Neutrophil (primary cell): ENCODE measurements around the gene MSMO1.
A peak's percentile ranks its signal among the peaks of the same experiment; 100 is the strongest.
"Not testable (repeated sequence)": the region's sequence is repeated elsewhere in the genome, so short reads cannot be mapped to it uniquely, and the experiment has no call there.

ENCODE experiments used
- H3K27ac ChIP-seq: fragments of 200-600 bp; sonication (generic); 2 replicates; pipeline ENCODE4 v1.5.1; 2016; ENCODE audit warnings: mild to moderate bottlenecking, moderate library complexity
- H3K27me3 ChIP-seq: fragments of 200-600 bp; sonication (generic); 2 replicates; pipeline ENCODE4 v1.6.0; 2016; ENCODE audit warnings: mild to moderate bottlenecking
- H3K36me3 ChIP-seq: fragments of 200-600 bp; sonication (generic); 2 replicates; pipeline ENCODE4 v1.5.1; 2017
- H3K4me1 ChIP-seq, 2 experiments: fragments of 200-600 bp in 1 of 2; sonication (generic) in 1 of 2; 1 replicate in 1 of 2; 2 replicates in 1 of 2; pipeline versions ENCODE4 v1.5.1 to v1.6.1; 2013 to 2016; ENCODE audit warnings: low read depth in 1 of 2, low read length in 1 of 2, mild to moderate bottlenecking in 1 of 2, moderate library complexity in 1 of 2; ENCODE audit not compliant: control insufficient read depth in 1 of 2, insufficient read depth in 1 of 2
- H3K4me3 ChIP-seq, 2 experiments: fragments of 200-600 bp in 1 of 2; sonication (generic) in 1 of 2; 1 replicate in 1 of 2; 2 replicates in 1 of 2; pipeline ENCODE4 v1.5.1; 2013 to 2016; ENCODE audit warnings: low read depth in 1 of 2, low read length in 1 of 2, mild to moderate bottlenecking in 1 of 2, moderate library complexity in 1 of 2
- H3K9me3 ChIP-seq: fragments of 200-600 bp; sonication (generic); 2 replicates; pipeline ENCODE4 v1.5.1; 2016
- TF ChIP-seq, protein P1 (sequence below): fragments of 200-600 bp; sonication (generic); IDR thresholded peaks from 2 replicates; pipeline ENCODE4 v1.5.1; 2016; ENCODE audit warnings: antibody characterized with exemption

MSMO1 gene

DNA sequence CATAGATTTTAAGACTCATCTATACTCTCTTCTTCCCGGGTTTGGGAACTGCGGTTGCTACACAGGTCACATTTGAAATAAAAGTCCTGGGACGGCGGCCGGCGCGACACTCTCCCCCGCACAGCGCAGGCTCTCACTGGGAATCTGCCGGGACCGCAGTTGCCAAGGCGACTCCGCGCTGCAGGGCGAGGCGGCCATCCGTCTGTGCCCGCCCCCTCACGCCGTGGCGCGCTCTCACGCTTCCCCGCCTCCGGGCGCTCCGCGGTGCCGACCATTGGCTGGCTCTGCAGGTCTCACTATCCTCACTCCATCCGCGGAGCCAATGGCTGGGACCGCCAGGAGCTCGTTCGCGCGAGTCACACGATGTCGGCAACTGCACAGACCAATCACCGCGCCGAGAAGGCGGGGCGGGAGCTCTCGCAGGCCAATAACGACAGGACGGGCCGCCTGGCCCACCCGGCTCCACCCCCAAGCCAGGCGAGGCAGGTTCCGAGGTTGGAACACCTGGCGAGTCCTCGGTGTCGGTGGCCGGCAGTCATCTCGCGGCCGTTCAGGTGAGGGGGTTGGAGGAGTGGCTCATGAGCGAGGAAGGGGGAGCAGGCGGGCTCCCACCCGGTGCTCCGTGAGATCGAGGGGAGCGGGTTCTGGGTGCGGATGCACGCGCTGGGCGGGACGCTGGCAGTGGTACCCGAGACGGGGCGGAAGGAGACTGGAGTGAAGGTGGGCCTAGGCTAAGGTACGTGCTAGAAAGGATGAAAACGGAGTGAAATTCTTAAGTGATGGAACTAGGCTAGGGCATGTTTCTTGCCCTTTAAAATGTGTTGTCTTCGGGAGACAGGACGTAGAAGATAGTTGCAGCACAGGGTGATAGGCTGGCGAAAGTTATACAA is at the start of gene MSMO1:
TSS of gene MSMO1 (plus strand) at position 459 of the 890 bp plus-strand sequence. CDS start 5,702 bp downstream, outside the sequence.
- peak within 1 kb of the TSS; percentile 87 for H3K27ac ChIP-seq
- H3K4me3 ChIP-seq, result peak within 1 kb of the TSS; percentile 68 to 92
- no peaks in the 10 kb centered on the region for H3K27me3 ChIP-seq
- TF ChIP-seq, protein P1, sequence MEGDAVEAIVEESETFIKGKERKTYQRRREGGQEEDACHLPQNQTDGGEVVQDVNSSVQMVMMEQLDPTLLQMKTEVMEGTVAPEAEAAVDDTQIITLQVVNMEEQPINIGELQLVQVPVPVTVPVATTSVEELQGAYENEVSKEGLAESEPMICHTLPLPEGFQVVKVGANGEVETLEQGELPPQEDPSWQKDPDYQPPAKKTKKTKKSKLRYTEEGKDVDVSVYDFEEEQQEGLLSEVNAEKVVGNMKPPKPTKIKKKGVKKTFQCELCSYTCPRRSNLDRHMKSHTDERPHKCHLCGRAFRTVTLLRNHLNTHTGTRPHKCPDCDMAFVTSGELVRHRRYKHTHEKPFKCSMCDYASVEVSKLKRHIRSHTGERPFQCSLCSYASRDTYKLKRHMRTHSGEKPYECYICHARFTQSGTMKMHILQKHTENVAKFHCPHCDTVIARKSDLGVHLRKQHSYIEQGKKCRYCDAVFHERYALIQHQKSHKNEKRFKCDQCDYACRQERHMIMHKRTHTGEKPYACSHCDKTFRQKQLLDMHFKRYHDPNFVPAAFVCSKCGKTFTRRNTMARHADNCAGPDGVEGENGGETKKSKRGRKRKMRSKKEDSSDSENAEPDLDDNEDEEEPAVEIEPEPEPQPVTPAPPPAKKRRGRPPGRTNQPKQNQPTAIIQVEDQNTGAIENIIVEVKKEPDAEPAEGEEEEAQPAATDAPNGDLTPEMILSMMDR, result peak; percentile 23
- peaks cover 28 to 32% of the 10 kb centered on the region in 2 experiments for H3K4me1 ChIP-seq
- H3K36me3 ChIP-seq, result peaks cover 13% of the 10 kb centered on the region
- H3K9me3 ChIP-seq, result no peaks in the 10 kb centered on the region

DNA sequence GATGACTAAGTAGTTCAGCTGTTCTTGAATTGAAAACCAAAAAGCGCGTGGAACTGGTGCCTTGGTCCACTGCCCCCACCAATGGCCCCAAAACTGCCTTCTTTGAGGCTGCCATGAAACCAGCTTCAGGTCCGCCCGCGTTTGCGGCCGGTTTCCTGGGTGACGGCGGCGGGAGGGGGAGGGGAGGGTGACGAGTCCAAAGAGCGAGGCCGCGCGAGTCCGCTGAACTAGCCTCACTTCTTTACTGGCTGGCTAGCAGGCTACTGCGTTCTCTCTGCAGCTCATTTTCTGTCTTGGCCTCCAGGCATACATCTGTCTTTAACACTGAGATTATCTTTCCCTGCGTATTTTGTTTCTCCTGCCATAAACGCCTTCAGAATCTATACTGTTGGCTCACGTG is 47.9 kb upstream of the MSMO1 start:
- not testable (repeated sequence) for H3K4me3 ChIP-seq, H3K4me1 ChIP-seq, H3K9me3 ChIP-seq, H3K27ac ChIP-seq, H3K27me3 ChIP-seq
- peaks cover 31% of the 10 kb centered on the region for H3K36me3 ChIP-seq

DNA sequence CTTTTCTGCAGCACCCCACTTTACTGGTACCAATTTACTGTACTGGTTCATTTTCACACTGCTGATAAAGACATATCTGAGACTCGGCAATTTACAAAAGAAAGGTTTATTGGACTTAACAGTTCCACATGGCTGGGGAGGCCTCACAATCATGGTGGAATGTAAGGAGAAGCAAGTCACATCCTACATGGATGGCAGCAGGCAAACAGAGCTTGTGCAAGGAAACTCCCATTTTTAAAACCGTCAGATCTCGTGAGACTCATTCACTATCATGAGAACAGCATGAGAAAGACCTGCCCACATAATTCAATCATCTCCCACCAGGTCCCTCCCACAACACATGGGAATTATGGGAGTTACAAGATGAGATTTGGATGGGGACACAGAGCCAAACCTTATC is 42.8 kb upstream of the MSMO1 start:
- H3K4me1 ChIP-seq, result peaks cover 10% of the 10 kb centered on the region in 2 experiments
- not testable (repeated sequence) for H3K9me3 ChIP-seq, H3K27me3 ChIP-seq, H3K4me3 ChIP-seq, H3K36me3 ChIP-seq, H3K27ac ChIP-seq

DNA sequence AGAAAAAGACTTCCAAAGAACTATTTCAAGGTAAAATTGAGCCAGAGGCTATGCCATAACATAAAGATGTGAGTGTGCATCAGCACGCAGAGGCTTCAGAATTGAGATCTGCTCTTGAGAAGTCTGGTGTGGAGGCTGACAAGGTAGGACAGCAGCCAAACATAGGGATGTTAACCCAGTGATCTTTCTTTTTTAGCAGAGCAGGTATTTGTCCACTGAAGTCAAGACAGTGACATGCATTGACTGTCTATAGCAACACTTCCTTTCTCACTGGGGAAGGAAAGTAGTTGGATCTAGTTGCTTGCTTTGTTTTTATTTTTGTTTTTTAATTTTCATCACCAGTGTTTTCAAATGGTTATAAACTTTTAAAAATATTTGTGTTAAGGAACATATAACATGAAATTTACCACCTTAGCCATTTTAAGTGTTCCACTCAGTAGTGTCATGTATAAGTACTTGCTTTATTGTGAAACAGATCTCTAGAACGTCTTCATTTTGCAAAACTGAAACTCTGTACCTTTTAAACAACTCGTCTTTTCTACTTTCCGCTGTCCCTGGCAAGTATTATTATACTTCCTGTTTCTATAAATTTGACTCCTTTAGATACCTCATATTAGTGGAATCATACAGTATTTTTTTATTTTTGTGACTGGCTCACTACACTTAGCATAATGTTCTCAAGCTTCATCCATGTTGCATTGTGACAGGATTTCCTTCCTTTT is 40.7 kb upstream of the MSMO1 start:
- Histone ChIP-seq H3K4me1 (peaks cover 9 to 10% of the 10 kb centered on the region in 2 experiments), H3K27ac (peak overlapping the region; percentile 63)
- H3K4me3 ChIP-seq, H3K36me3 ChIP-seq, H3K27me3 ChIP-seq, H3K9me3 ChIP-seq: not testable (repeated sequence)

DNA sequence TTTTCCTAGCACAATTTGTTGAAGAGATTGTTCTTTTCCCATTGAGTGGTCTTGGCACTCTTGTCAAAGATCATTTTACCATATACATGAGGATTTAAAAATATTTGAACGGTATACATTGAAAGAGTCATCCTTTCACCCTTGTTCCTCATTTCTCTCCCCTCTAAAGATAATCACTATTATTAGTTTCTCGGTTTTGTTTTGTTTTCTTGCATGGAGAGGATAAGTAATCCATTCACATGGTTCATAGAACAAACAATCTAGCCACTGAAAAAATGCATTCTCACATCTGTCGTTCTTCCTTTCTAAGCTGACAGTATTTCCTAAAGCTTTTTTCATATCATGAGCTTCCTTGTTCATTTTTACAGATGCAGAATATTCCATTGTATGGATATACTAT is 39.2 kb upstream of the MSMO1 start:
- Histone ChIP-seq H3K36me3 (no peaks in the 10 kb centered on the region), H3K27me3 (no peaks in the 10 kb centered on the region), H3K27ac (no peak overlapping the region), H3K4me3 (no peak overlapping the region), H3K9me3 (no peaks in the 10 kb centered on the region), H3K4me1 (peaks cover 5 to 10% of the 10 kb centered on the region in 2 experiments)
- TF ChIP-seq, protein P1, result no peak

DNA sequence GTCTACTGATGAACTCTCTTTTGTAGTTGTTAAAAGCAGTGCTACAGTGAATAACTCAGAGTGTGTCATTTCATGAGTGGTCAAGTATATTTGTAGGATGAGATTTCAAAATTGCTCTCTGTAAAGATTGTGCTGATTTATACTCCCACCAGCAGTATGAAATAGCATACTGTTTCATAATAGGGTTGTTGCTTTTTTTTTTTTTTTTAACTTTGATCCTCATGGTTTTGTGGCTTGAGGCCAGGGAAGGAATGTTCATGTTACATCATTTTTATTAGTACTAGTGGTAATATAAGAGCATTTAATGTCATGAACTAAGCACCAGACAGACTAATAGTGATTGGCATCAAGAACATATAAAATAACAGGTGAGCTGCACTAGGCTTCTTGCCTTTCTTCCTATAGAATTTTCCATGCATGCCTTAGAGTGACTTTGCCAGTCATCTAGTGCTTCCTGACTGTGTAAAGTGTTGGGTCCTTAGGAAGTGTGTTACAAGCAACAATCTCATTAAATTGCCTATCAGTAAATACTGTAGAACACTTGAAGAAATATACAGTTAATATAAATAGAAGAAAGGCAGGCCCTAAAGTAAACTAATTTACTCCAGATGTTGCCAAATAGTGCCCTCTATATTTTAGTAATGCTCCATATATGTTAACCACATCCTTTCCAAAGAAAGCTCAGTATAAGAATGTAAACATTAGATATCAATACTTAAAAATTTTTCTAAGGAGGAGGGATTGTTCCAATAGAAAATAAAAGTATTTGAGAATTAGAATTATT is 38.6 kb upstream of the MSMO1 start:
- peaks cover 6 to 12% of the 10 kb centered on the region in 2 experiments for H3K4me1 ChIP-seq
- no peak overlapping the region for H3K4me3 ChIP-seq
- no peak overlapping the region for H3K27ac ChIP-seq
- no peaks in the 10 kb centered on the region for H3K36me3 ChIP-seq
- no peaks in the 10 kb centered on the region for H3K27me3 ChIP-seq
- no peaks in the 10 kb centered on the region for H3K9me3 ChIP-seq
- TF ChIP-seq, protein P1, result no peak
